Measurements from ENCODE around the gene RNF126.

- no peak for TF ChIP-seq CTCF (IDR thresholded peaks at IDR 0.05)
- no peak for TF ChIP-seq POLR2A (IDR thresholded peaks at IDR 0.05)
Measured at GRCh38 chr19:653425-653824, 9.6 kb downstream of the RNF126 start.
